Activated naive CD8-positive, alpha-beta T cell treated with anti-CD3 and anti-CD28 coated beads, Interleukin-2, amount 10 ng/mL, durations not matched to agents 7 days and 5 days (primary cell): ENCODE measurements around the gene TPRKB. TPM values are rescaled to one million over a fixed set of nuclear protein-coding genes. Genes with fewer than 3 reads are reported as not detected.
"Not testable (repeated sequence)": the region's sequence is repeated elsewhere in the genome, so short reads cannot be mapped to it uniquely, and the experiment has no call there.

Experiments used
- ATAC-seq: fragments of 150-1000 bp; cut with Tn5 transposase; one replicate; pipeline ENCODE4 v1.10.0; 2021; ENCODE audit warnings: low read depth, moderate library complexity
- POLR2A ChIA-PET: fragments of 350-600 bp; sonication (Branson Sonifier 250); formaldehyde crosslinking; loops from one replicate; lab custom pipeline; 2021; ENCODE audit warnings: antibody characterized with exemption; lab: Charles Lee
- DNase-seq: peaks from one replicate; pipeline ENCODE4 v3.0.0; 2021
- H3K27ac Mint-ChIP-seq: one replicate; pipeline ENCODE4 v1.8.0; 2022; ENCODE audit warnings: mild to moderate bottlenecking, mixed read lengths
- H3K27me3 Mint-ChIP-seq: one replicate; pipeline ENCODE4 v1.8.0; 2022; ENCODE audit warnings: mild to moderate bottlenecking, moderate library complexity, mixed read lengths
- H3K36me3 Mint-ChIP-seq: one replicate; pipeline ENCODE4 v1.8.0; 2021; ENCODE audit warnings: mild to moderate bottlenecking, mixed read lengths
- H3K4me1 Mint-ChIP-seq: one replicate; pipeline ENCODE4 v1.8.0; 2021; ENCODE audit warnings: mixed read lengths
- H3K4me3 Mint-ChIP-seq: one replicate; pipeline ENCODE4 v1.8.0; 2022; ENCODE audit warnings: mild to moderate bottlenecking, moderate library complexity, mixed read lengths
- H3K9me3 Mint-ChIP-seq: one replicate; pipeline ENCODE4 v1.8.0; 2021; ENCODE audit warnings: mixed read lengths
- total RNA-seq, 2 experiments: library from RNA; stranded (reverse); gene quantifications; one replicate each; pipeline ENCODE4 v1.2.3, GENCODE V29; 2021

Gene TPRKB
- total RNA-seq, 2 experiments from 2014 or later: 36.1 to 37.5 TPM

- Mint-ChIP-seq H3K27ac (no peak overlapping the region), H3K36me3 (peaks cover 36% of the 10 kb centered on the region), H3K9me3 (no peaks in the 10 kb centered on the region), H3K4me3 (no peak overlapping the region), H3K27me3 (no peaks in the 10 kb centered on the region), H3K4me1 (peaks cover 4% of the 10 kb centered on the region)
- POLR2A ChIA-PET: no interaction called here
- ATAC-seq (no peak), DNase-seq (no peak)
These were observed 27.8 kb upstream of the TPRKB start for GRCh38 chr2:73764945-73765344.

DNA sequence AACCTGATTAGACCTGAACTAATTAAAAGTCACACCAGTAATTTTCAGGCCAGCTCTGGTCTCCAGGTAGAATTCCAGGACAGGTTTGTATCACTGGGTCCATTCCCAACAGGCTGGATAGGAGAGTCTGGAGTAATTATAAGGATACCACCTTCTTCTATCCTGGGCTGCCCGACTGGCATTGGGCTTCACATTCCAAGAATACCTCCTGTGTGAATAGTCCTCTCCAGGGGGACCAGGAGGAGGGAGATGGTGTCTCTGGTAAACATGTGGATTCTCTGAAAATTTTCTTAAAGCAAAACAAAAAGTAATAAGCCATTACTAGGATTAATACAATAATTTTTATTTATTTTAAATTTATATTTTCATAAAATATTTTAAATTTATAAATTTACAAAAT, 25.4 kb upstream of the TPRKB start:
- H3K4me1 Mint-ChIP-seq: no peaks in the 10 kb centered on the region
- POLR2A ChIA-PET: no interaction called here
- H3K27me3 Mint-ChIP-seq: no peaks in the 10 kb centered on the region
- DNase-seq (no peak), ATAC-seq (no peak)
- H3K36me3 Mint-ChIP-seq: peaks cover 25% of the 10 kb centered on the region
- no peaks in the 10 kb centered on the region for H3K9me3 Mint-ChIP-seq
- H3K4me3 Mint-ChIP-seq: no peak overlapping the region
- no peak overlapping the region for H3K27ac Mint-ChIP-seq

- Mint-ChIP-seq H3K4me1 (no peaks in the 10 kb centered on the region), H3K4me3 (no peak overlapping the region), H3K36me3 (peaks cover 18% of the 10 kb centered on the region), H3K27me3 (no peaks in the 10 kb centered on the region), H3K27ac (no peak overlapping the region), H3K9me3 (no peaks in the 10 kb centered on the region)
- POLR2A ChIA-PET: interaction anchor here (0.6 kb wide), 1 partner anchor 364 kb away, joined by 3 read pairs; no protein-coding TSS in a partner anchor
- ATAC-seq (no peak), DNase-seq (no peak)
These were observed 22.8 kb upstream of the TPRKB start for GRCh38 chr2:73759904-73760303.

DNA sequence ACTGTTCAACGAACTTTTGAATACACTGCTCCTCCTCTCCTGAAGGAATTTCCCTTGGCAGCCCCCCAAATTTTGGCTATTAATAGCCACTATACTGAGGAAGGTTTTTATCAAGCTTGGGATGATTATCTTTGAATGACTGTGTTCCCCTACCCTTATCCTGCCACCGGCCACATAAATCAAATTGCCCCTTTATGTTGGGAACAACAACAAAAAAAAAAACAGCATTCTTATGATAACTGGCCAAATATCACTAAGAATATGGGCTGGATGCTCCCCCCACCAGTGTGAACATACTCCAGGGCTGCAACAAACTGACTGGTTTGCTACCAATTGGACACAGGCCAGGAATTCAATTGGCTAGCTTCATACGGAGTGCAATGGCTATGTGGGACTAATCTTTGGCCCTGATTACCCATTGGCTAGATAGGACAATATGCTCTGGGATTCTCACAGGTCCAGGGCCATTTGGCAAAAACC, 22.2 kb upstream of the TPRKB start:
- no peak overlapping the region for H3K27ac Mint-ChIP-seq
- H3K9me3 Mint-ChIP-seq: no peaks in the 10 kb centered on the region
- no peak overlapping the region for H3K4me3 Mint-ChIP-seq
- no peaks in the 10 kb centered on the region for H3K27me3 Mint-ChIP-seq
- DNase-seq (no peak), ATAC-seq (no peak)
- H3K36me3 Mint-ChIP-seq: peaks cover 22% of the 10 kb centered on the region
- no peaks in the 10 kb centered on the region for H3K4me1 Mint-ChIP-seq
- POLR2A ChIA-PET: no interaction called here

DNA sequence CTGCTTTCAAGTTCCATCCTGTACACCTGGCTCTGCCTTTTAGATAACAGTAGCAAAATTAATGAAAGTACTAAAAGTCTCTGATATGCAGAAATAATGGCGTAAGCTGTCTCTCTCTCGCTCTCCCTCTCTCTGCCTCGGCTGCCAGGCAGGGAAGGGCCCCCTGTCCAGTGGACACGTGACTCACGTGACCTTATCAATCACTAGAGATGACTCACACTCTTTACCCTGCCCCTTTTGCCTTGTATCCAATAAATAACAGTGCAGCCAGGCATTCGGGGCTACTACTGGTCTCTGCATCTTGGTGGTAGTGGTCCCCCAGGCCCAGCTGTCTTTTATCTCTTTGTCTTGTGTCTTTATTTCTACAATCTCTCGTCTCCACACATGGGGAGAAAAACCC, 17.2 kb upstream of the TPRKB start:
- H3K9me3 Mint-ChIP-seq, H3K27ac Mint-ChIP-seq, POLR2A ChIA-PET, H3K4me1 Mint-ChIP-seq, H3K4me3 Mint-ChIP-seq, H3K27me3 Mint-ChIP-seq, ATAC-seq, DNase-seq: not testable (repeated sequence)
- peaks cover 15% of the 10 kb centered on the region for H3K36me3 Mint-ChIP-seq

GRCh38 chr2:73749314-73749713, 12.2 kb upstream of the TPRKB start:
- Mint-ChIP-seq H3K9me3 (no peaks in the 10 kb centered on the region), H3K4me1 (peaks cover 4% of the 10 kb centered on the region), H3K36me3 (peaks cover 29% of the 10 kb centered on the region), H3K27me3 (no peaks in the 10 kb centered on the region), H3K27ac (no peak overlapping the region), H3K4me3 (no peak overlapping the region)
- POLR2A ChIA-PET: interaction anchor here (0.8 kb wide), 1 partner anchor 12 kb away, joined by 3 read pairs; the partner anchor contains the start of gene TPRKB
- ATAC-seq (no peak), DNase-seq (no peak)

DNA sequence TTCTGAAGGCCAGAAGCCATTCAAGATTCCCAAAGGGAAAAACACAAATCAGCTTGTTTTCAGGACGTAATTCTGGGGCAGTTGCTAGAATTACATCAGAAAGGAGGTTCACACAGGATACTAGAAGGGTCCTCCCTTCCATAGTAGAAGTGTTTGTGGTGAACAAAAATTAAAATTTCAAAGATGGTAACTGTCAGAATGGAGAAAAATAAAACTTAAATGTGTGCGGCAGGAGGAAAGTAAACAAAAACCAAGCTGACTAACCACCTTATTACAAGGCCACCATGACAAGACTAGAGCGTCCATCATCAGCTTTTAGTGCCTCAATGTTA, 9.7 kb upstream of the TPRKB start:
- H3K4me1 Mint-ChIP-seq: peaks cover 2% of the 10 kb centered on the region
- H3K27me3 Mint-ChIP-seq: no peaks in the 10 kb centered on the region
- H3K4me3 Mint-ChIP-seq: no peak overlapping the region
- ATAC-seq (no peak), DNase-seq (no peak)
- POLR2A ChIA-PET: interaction anchor here (0.6 kb wide), 1 partner anchor 27 kb away, joined by 3 read pairs; no protein-coding TSS in a partner anchor
- no peaks in the 10 kb centered on the region for H3K9me3 Mint-ChIP-seq
- H3K27ac Mint-ChIP-seq: no peak overlapping the region
- H3K36me3 Mint-ChIP-seq: peaks cover 36% of the 10 kb centered on the region

GRCh38 chr2:73746015-73746876, 9.1 kb upstream of the TPRKB start:
- no peak overlapping the region for H3K4me3 Mint-ChIP-seq
- DNase-seq: no peak
- H3K9me3 Mint-ChIP-seq: no peaks in the 10 kb centered on the region
- no peaks in the 10 kb centered on the region for H3K27me3 Mint-ChIP-seq
- POLR2A ChIA-PET: interaction anchor here (0.6 kb wide), 1 partner anchor 28 kb away, joined by 3 read pairs; no protein-coding TSS in a partner anchor
- H3K4me1 Mint-ChIP-seq: peaks cover 2% of the 10 kb centered on the region
- ATAC-seq: no peak
- H3K27ac Mint-ChIP-seq: no peak overlapping the region
- peaks cover 40% of the 10 kb centered on the region for H3K36me3 Mint-ChIP-seq

DNA sequence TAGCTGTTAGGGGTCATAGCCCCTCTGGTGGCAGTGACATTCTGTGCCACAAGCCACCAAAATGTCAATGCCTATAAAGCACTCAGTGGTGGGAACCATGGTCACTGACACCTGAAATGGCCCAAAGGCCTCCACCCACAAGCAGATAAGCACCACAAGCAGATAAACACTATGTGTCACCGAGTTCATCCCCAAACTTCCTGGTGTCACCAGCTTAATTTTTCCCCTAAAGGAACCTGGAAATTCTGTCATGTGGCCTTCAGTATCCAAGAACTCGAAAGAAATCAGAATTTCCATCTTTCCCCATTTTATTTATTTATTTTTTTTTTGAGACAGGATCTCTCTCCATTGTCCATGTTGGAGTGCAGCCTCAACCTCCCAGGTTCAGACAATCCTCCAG, 3.6 kb upstream of the TPRKB start:
- H3K9me3 Mint-ChIP-seq: peaks cover 4% of the 10 kb centered on the region
- peaks cover 30% of the 10 kb centered on the region for H3K36me3 Mint-ChIP-seq
- DNase-seq: no peak
- no peak overlapping the region for H3K27ac Mint-ChIP-seq
- no peak overlapping the region for H3K4me3 Mint-ChIP-seq
- H3K27me3 Mint-ChIP-seq: no peaks in the 10 kb centered on the region
- H3K4me1 Mint-ChIP-seq: peaks cover 10% of the 10 kb centered on the region
- no peak for ATAC-seq
- POLR2A ChIA-PET: no interaction called here

GRCh38 chr2:73739101-73739500, 2.0 kb upstream of the TPRKB start:
- POLR2A ChIA-PET: no interaction called here
- no peak overlapping the region for H3K4me3 Mint-ChIP-seq
- peaks cover 10% of the 10 kb centered on the region for H3K4me1 Mint-ChIP-seq
- no peak overlapping the region for H3K27ac Mint-ChIP-seq
- peaks cover 25% of the 10 kb centered on the region for H3K36me3 Mint-ChIP-seq
- DNase-seq: no peak
- ATAC-seq: no peak
- no peaks in the 10 kb centered on the region for H3K27me3 Mint-ChIP-seq
- H3K9me3 Mint-ChIP-seq: peaks cover 4% of the 10 kb centered on the region

GRCh38 chr2:73736378-73736777, 767 bp downstream of the TPRKB start:
- Mint-ChIP-seq H3K4me3 (peak overlapping the region; percentile 94), H3K27ac (peak overlapping the region; percentile 86), H3K4me1 (peaks cover 12% of the 10 kb centered on the region), H3K36me3 (peaks cover 16% of the 10 kb centered on the region), H3K9me3 (peaks cover 4% of the 10 kb centered on the region), H3K27me3 (no peaks in the 10 kb centered on the region)
- POLR2A ChIA-PET: interaction anchor here (0.6 to 2.3 kb wide), 9 partner anchors 30 to 722 kb away, joined by 3 to 11 read pairs (median 5); partner anchors contain the start of genes ALMS1, BOLA3, CCT7 and MOB1A
- ATAC-seq (no peak), DNase-seq (no peak)

GRCh38 chr2:73730810-73731209, 6.3 kb downstream of the TPRKB start:
- ATAC-seq: no peak
- Mint-ChIP-seq H3K36me3 (peaks cover 22% of the 10 kb centered on the region), H3K27me3 (no peaks in the 10 kb centered on the region), H3K27ac (no peak overlapping the region), H3K9me3 (no peaks in the 10 kb centered on the region), H3K4me3 (no peak overlapping the region), H3K4me1 (peaks cover 3% of the 10 kb centered on the region)
- POLR2A ChIA-PET: no interaction called here
- no peak for DNase-seq

- ATAC-seq (no peak), DNase-seq (no peak)
- POLR2A ChIA-PET: interaction anchor here (0.6 kb wide), 1 partner anchor 8 kb away, joined by 3 read pairs; no protein-coding TSS in a partner anchor
- no peaks in the 10 kb centered on the region for H3K27me3 Mint-ChIP-seq
- H3K4me3 Mint-ChIP-seq: no peak overlapping the region
- H3K36me3 Mint-ChIP-seq: peaks cover 17% of the 10 kb centered on the region
- no peak overlapping the region for H3K27ac Mint-ChIP-seq
- peaks cover 3% of the 10 kb centered on the region for H3K4me1 Mint-ChIP-seq
- H3K9me3 Mint-ChIP-seq: no peaks in the 10 kb centered on the region
These were observed 8.4 kb downstream of the TPRKB start for GRCh38 chr2:73728711-73729110.

DNA sequence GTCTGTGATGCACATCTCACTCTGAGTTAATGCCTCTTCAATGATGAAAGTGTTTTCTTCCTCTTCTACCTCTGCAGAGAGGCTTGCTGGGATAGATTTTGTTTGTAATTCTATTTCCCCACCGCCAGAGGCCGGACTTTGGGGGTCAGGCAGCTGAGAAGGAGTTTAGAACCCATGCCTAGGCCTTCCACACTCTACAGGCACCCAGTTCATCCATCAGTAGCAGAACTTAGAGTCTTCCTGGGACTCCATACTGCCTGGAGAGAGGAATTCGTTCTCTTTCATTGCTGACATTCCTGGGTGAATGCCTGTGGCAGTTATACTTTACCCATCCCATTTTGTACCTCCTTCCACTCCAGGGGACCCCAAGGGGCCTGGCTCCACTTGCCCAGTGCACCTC, 9.1 kb downstream of the TPRKB start:
- H3K4me1 Mint-ChIP-seq: no peaks in the 10 kb centered on the region
- no peaks in the 10 kb centered on the region for H3K27me3 Mint-ChIP-seq
- H3K36me3 Mint-ChIP-seq: peaks cover 14% of the 10 kb centered on the region
- H3K27ac Mint-ChIP-seq: no peak overlapping the region
- DNase-seq (no peak), ATAC-seq (no peak)
- H3K4me3 Mint-ChIP-seq: no peak overlapping the region
- POLR2A ChIA-PET: no interaction called here
- H3K9me3 Mint-ChIP-seq: peaks cover 2% of the 10 kb centered on the region
